Right ventricle myocardium superior (tissue), 1 donor: Measurements from ENCODE around the gene PLK5. TPM values are rescaled to one million over a fixed set of nuclear protein-coding genes. Genes with fewer than 3 reads are reported as not detected.

Experiments used
- ATAC-seq: fragments of 200-7000 bp; cut with Tn5 transposase; one replicate; pipeline ENCODE4 v1.9.1; 2020; ENCODE audit warnings: mild to moderate bottlenecking; ENCODE audit not compliant: poor library complexity
- DNase-seq: peaks from one replicate; pipeline ENCODE4 v3.0.0-alpha.2; 2020
- intact Hi-C: fragments of 100-400 bp; cut with DNase I; formaldehyde crosslinking; loops from one replicate; pipeline ENCODE4 v1.11.2; 2022
- total RNA-seq: library from RNA; stranded (reverse); fragmentation: NEBNext Ultra II Directional; extraction: Animal tissue kit (Norgen Biotek cat#: 25700); gene quantifications from one replicate; pipeline ENCODE4 v1.2.1, GENCODE V29; 2021
- donor health status: DM: no; HTN: yes; CAD: no; lungs with severe emphysema.

The PLK5 gene
- total RNA-seq, 1 donor from 2014 or later: not detected

GRCh38 chr19:1584500-1585242 is 60.8 kb downstream of the PLK5 start:
- intact Hi-C loops: no loop called here
- no peak for DNase-seq
- ATAC-seq: peak; percentile 5

GRCh38 chr19:1585243-1585580 is 61.3 kb downstream of the PLK5 start:
- intact Hi-C loops: no loop called here
- DNase-seq: no peak
- ATAC-seq: no peak

Other genes starting within 250 kb of the PLK5 start
- 12.4 TPM for gene FAM174C, start 248.5 kb upstream of the PLK5 start, total RNA-seq
- gene EFNA2, start 238.2 kb upstream of the PLK5 start, total RNA-seq: not detected
- gene NDUFS7, start 140.2 kb upstream of the PLK5 start, total RNA-seq: 461 TPM
- gene GAMT, start 122.5 kb upstream of the PLK5 start, total RNA-seq: 93.5 TPM
- gene DAZAP1, start 116.5 kb upstream of the PLK5 start, total RNA-seq: 82.9 TPM
- gene RPS15, start 85.7 kb upstream of the PLK5 start, total RNA-seq: 671 TPM
- 0.22 TPM for gene APC2, start 74.0 kb upstream of the PLK5 start, total RNA-seq
- gene C19orf25, start 44.9 kb upstream of the PLK5 start, total RNA-seq: 18.3 TPM
- gene PCSK4, start 33.7 kb upstream of the PLK5 start, total RNA-seq: 1.4 TPM
- gene REEP6, start 32.9 kb upstream of the PLK5 start, total RNA-seq: 1.1 TPM
- 22.5 TPM for gene ADAMTSL5, start 11.1 kb upstream of the PLK5 start, total RNA-seq
- 8.0 TPM for gene MEX3D, start 44.2 kb downstream of the PLK5 start, total RNA-seq
- 52.4 TPM for gene MBD3, start 68.8 kb downstream of the PLK5 start, total RNA-seq
- gene UQCR11, start 81.4 kb downstream of the PLK5 start, total RNA-seq: 1,222 TPM
- gene TCF3, start 128.5 kb downstream of the PLK5 start, total RNA-seq: 20.0 TPM
- not detected for gene ONECUT3, start 229.4 kb downstream of the PLK5 start, total RNA-seq